Lung microvascular endothelial cell (primary cell): Measurements from ENCODE around the gene RTKN. TPM values are rescaled to one million over a fixed set of nuclear protein-coding genes. Genes with fewer than 3 reads are reported as not detected.
A peak's percentile ranks its signal among the peaks of the same experiment; 100 is the strongest.

Source experiments
- DNase-seq, 2 donors: peaks; one replicate each; pipeline versions ENCODE4 v3.0.0 to v3.0.0-alpha.2; 2010; ENCODE audit warnings: low read depth in 2 of 2
- total RNA-seq: library from RNA; depleted of rRNA; stranded (reverse); fragments of >200 nt; gene quantifications from 2 replicates; pipeline ENCODE4 v1.2.1, GENCODE V29; 2014

The RTKN gene
- total RNA-seq, 1 donor from 2014 or later: 28.4 TPM

GRCh38 chr2:74379851-74380789, 61.6 kb downstream of the RTKN start, which contains the start of gene DCTN1:
Gene DCTN1 (minus strand): TSS chr2:74380311. CDS start chr2:74380037, 274 bp downstream.
- DNase-seq: peak; percentile 61 to 69

- no peak for DNase-seq
Measured at GRCh38 chr2:74378007-74378406, 63.7 kb downstream of the RTKN start.

GRCh38 chr2:74375838-74376237, 65.9 kb downstream of the RTKN start:
- DNase-seq: no peak

Other genes starting within 250 kb of the RTKN start
- gene MTHFD2, start 243.3 kb downstream of the RTKN start, total RNA-seq: 39.9 and 84.5 TPM in 2 replicates
- gene SLC4A5, start 98.5 kb downstream of the RTKN start, total RNA-seq: under 0.01 and 0.20 TPM in 2 replicates
- gene DCTN1, start 61.6 kb downstream of the RTKN start, total RNA-seq: 95.2 and 117 TPM in 2 replicates
- gene C2orf81, start 20.3 kb downstream of the RTKN start, total RNA-seq: under 0.01 TPM in 1 of 2 replicates, not detected in the other
- gene WDR54, start 20.2 kb downstream of the RTKN start, total RNA-seq: 24.0 and 32.3 TPM in 2 replicates
- 4.8 and 6.3 TPM in 2 replicates for gene INO80B, start 13.2 kb upstream of the RTKN start, total RNA-seq
- 40.3 and 47.6 TPM in 2 replicates for gene WBP1, start 16.5 kb upstream of the RTKN start, total RNA-seq
- 36.4 and 57.5 TPM in 2 replicates for gene MOGS, start 23.4 kb upstream of the RTKN start, total RNA-seq
- gene MRPL53, start 30.7 kb upstream of the RTKN start, total RNA-seq: 28.5 and 39.9 TPM in 2 replicates
- 7.8 and 16.9 TPM in 2 replicates for gene CCDC142, start 41.1 kb upstream of the RTKN start, total RNA-seq
- gene TTC31, start 41.1 kb upstream of the RTKN start, total RNA-seq: 5.0 and 5.4 TPM in 2 replicates
- gene LBX2, start 57.7 kb upstream of the RTKN start, total RNA-seq: 0.20 and 0.65 TPM in 2 replicates
- gene PCGF1, start 65.8 kb upstream of the RTKN start, total RNA-seq: 7.0 and 8.3 TPM in 2 replicates
- gene TLX2, start 72.5 kb upstream of the RTKN start, total RNA-seq: not detected in 2 replicates
- gene DQX1, start 84.3 kb upstream of the RTKN start, total RNA-seq: not detected in 2 replicates
- gene AUP1, start 87.8 kb upstream of the RTKN start, total RNA-seq: 70.2 and 138 TPM in 2 replicates
- 35.3 and 38.1 TPM in 2 replicates for gene HTRA2, start 88.0 kb upstream of the RTKN start, total RNA-seq
- 0.65 and 1.2 TPM in 2 replicates for gene LOXL3, start 112.0 kb upstream of the RTKN start, total RNA-seq
- gene DOK1, start 112.8 kb upstream of the RTKN start, total RNA-seq: 19.0 and 22.0 TPM in 2 replicates
- not detected in 2 replicates for gene M1AP, start 206.4 kb upstream of the RTKN start, total RNA-seq
- gene SEMA4F, start 212.3 kb upstream of the RTKN start, total RNA-seq: 1.8 and 2.2 TPM in 2 replicates